ENCODE data around the gene PDYN.
"Not testable (repeated sequence)": the region's sequence is repeated elsewhere in the genome, so short reads cannot be mapped to it uniquely, and the experiment has no call there.

The PDYN gene

GRCh38 chr20:1993986-1994385 is at the start of gene PDYN:
Gene PDYN (minus strand): TSS chr20:1994058. CDS start chr20:1983084, 10,974 bp downstream.
- in situ Hi-C loops (cut with MboI; ENCODE audit: low sequenced_read_pairs) = no loop called here

- in situ Hi-C loops (cut with MboI; ENCODE audit: low sequenced_read_pairs) = no loop called here
Measured at GRCh38 chr20:2042400-2042799, 48.5 kb upstream of the PDYN start.

GRCh38 chr20:2038161-2038560 is 44.3 kb upstream of the PDYN start:
- in situ Hi-C loops (cut with MboI; ENCODE audit: low sequenced_read_pairs) = no loop called here

GRCh38 chr20:2037296-2037914 is 43.5 kb upstream of the PDYN start:
- in situ Hi-C loops (cut with MboI; ENCODE audit: low sequenced_read_pairs) = no loop called here

- in situ Hi-C loops (cut with MboI; ENCODE audit: low sequenced_read_pairs) = not testable (repeated sequence)
Measured at GRCh38 chr20:2036357-2036756, 42.5 kb upstream of the PDYN start.

- in situ Hi-C loops (cut with MboI; ENCODE audit: low sequenced_read_pairs) = no loop called here
Measured at GRCh38 chr20:2032168-2032567, 38.3 kb upstream of the PDYN start.

- in situ Hi-C loops (cut with MboI; ENCODE audit: low sequenced_read_pairs) = no loop called here
Measured at GRCh38 chr20:2026514-2026913, 32.7 kb upstream of the PDYN start.

GRCh38 chr20:2026004-2026403 is 32.1 kb upstream of the PDYN start:
- in situ Hi-C loops (cut with MboI; ENCODE audit: low sequenced_read_pairs) = no loop called here

GRCh38 chr20:2023151-2023550 is 29.3 kb upstream of the PDYN start:
- in situ Hi-C loops (cut with MboI; ENCODE audit: low sequenced_read_pairs) = no loop called here

GRCh38 chr20:2022163-2022562 is 28.3 kb upstream of the PDYN start:
- in situ Hi-C loops (cut with MboI; ENCODE audit: low sequenced_read_pairs) = no loop called here

GRCh38 chr20:2010533-2010932 is 16.7 kb upstream of the PDYN start:
- in situ Hi-C loops (cut with MboI; ENCODE audit: low sequenced_read_pairs) = no loop called here

- in situ Hi-C loops (cut with MboI; ENCODE audit: low sequenced_read_pairs) = no loop called here
Measured at GRCh38 chr20:2006452-2007361, 12.8 kb upstream of the PDYN start.

- in situ Hi-C loops (cut with MboI; ENCODE audit: low sequenced_read_pairs) = no loop called here
Measured at GRCh38 chr20:2005831-2006426, 12.1 kb upstream of the PDYN start.

- in situ Hi-C loops (cut with MboI; ENCODE audit: low sequenced_read_pairs) = no loop called here
Measured at GRCh38 chr20:2005359-2005758, 11.5 kb upstream of the PDYN start.

- in situ Hi-C loops (cut with MboI; ENCODE audit: low sequenced_read_pairs) = no loop called here
Measured at GRCh38 chr20:2004171-2004570, 10.3 kb upstream of the PDYN start.

- in situ Hi-C loops (cut with MboI; ENCODE audit: low sequenced_read_pairs) = no loop called here
Measured at GRCh38 chr20:2002365-2002764, 8.5 kb upstream of the PDYN start.

- in situ Hi-C loops (cut with MboI; ENCODE audit: low sequenced_read_pairs) = no loop called here
Measured at GRCh38 chr20:2001119-2001518, 7.3 kb upstream of the PDYN start.

GRCh38 chr20:2000285-2000684 is 6.4 kb upstream of the PDYN start:
- in situ Hi-C loops (cut with MboI; ENCODE audit: low sequenced_read_pairs) = no loop called here

- in situ Hi-C loops (cut with MboI; ENCODE audit: low sequenced_read_pairs) = no loop called here
Measured at GRCh38 chr20:1998715-1999114, 4.9 kb upstream of the PDYN start.

GRCh38 chr20:1998193-1998520 is 4.3 kb upstream of the PDYN start:
- in situ Hi-C loops (cut with MboI; ENCODE audit: low sequenced_read_pairs) = no loop called here

- in situ Hi-C loops (cut with MboI; ENCODE audit: low sequenced_read_pairs) = no loop called here
Measured at GRCh38 chr20:1997483-1998192, 3.8 kb upstream of the PDYN start.
